ENCODE data around the gene SDK1. TPM values are rescaled to one million over a fixed set of nuclear protein-coding genes. Genes with fewer than 3 reads are reported as not detected.

SDK1 gene
- total RNA-seq, 1 donor, result 0.27 TPM

DNA sequence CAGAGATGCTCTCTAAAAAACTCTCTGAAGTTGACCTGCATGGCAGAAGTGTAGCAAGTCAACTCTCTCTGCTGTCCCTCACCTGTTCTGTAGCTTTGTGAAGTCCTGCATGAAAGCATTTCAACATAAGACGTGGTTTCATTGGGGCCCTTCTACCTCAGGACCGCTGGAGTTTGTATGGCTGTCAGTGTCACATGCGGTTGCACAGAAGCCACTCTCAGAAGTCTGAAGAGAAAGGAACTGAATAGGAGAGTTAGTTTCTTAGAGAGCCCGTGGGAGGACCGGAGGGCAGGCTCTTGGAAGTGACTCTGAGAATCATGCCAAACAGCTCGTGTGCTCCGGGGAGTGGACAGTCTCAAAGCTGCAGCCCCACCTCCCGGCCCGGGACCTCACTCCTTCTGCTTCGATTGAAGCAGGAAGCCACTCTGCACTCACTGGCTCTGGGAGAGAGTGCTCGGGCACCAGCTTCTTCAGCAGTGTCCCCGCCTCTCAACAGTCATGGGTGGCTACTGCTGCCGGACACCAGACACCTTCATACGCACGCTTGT, 486.7 kb downstream of the SDK1 start:
- DNase-seq (ENCODE audit: low read depth), result no peak
- TF ChIP-seq, protein P1, sequence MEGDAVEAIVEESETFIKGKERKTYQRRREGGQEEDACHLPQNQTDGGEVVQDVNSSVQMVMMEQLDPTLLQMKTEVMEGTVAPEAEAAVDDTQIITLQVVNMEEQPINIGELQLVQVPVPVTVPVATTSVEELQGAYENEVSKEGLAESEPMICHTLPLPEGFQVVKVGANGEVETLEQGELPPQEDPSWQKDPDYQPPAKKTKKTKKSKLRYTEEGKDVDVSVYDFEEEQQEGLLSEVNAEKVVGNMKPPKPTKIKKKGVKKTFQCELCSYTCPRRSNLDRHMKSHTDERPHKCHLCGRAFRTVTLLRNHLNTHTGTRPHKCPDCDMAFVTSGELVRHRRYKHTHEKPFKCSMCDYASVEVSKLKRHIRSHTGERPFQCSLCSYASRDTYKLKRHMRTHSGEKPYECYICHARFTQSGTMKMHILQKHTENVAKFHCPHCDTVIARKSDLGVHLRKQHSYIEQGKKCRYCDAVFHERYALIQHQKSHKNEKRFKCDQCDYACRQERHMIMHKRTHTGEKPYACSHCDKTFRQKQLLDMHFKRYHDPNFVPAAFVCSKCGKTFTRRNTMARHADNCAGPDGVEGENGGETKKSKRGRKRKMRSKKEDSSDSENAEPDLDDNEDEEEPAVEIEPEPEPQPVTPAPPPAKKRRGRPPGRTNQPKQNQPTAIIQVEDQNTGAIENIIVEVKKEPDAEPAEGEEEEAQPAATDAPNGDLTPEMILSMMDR (IDR thresholded peaks at IDR 0.05; ENCODE audit: insufficient read depth, low read length), result no peak
- no peak overlapping the region for H3K4me3 ChIP-seq (ENCODE audit: low read depth, low read length)

GRCh38 chr7:3790803-3791202, 489.8 kb downstream of the SDK1 start:
- DNase-seq (ENCODE audit: low read depth), result no peak
- H3K4me3 ChIP-seq (ENCODE audit: low read depth, low read length), result no peak overlapping the region
- TF ChIP-seq, protein P1 (IDR thresholded peaks at IDR 0.05; ENCODE audit: insufficient read depth, low read length), result no peak

- H3K4me3 ChIP-seq (ENCODE audit: low read depth, low read length), result no peak overlapping the region
- no peak for DNase-seq (ENCODE audit: low read depth)
- TF ChIP-seq, protein P1 (IDR thresholded peaks at IDR 0.05; ENCODE audit: insufficient read depth, low read length), result no peak
These were observed 490.3 kb downstream of the SDK1 start for GRCh38 chr7:3791327-3791726.

DNA sequence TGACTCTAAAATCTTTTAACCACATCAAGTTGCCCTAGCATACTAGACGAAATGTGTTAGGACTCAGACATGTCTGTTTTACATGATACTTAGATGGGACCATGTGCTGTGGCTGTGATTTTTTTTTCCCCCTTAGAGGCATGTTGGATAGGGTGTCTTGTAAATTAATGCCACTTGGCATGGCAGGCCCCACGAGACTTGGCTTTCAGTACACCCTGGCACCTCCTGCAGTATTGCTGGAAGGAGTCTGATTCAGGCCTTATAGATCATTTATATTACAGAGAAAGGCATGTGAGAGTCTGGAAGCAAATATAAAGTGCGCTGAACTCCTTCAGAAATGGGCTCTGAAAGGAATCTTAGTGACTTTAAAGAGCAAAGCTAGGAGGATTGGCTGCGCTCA, 494.1 kb downstream of the SDK1 start:
- TF ChIP-seq, protein P1 (IDR thresholded peaks at IDR 0.05; ENCODE audit: insufficient read depth, low read length), result no peak
- DNase-seq (ENCODE audit: low read depth), result no peak
- H3K4me3 ChIP-seq (ENCODE audit: low read depth, low read length), result no peak overlapping the region

DNA sequence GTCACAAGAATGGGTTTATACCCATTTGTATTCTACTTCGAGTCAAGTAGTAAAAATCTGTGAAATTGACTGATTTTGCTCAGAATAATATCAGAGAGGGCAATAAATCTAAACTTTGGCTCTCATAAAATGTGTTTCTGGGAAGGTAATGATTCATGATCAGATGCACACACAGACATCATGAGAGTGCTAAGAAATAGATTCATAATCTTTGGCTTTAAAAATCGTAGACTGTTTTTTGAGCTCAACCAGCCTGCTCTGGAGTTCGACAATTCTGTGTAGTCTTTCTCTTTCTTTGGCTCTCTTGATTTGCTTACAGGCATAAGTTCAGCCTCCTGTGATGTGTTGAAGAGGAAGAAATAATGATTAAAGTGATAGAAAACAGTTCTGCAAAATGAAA, 494.7 kb downstream of the SDK1 start:
- DNase-seq (ENCODE audit: low read depth), result no peak
- TF ChIP-seq, protein P1 (IDR thresholded peaks at IDR 0.05; ENCODE audit: insufficient read depth, low read length), result no peak
- no peak overlapping the region for H3K4me3 ChIP-seq (ENCODE audit: low read depth, low read length)

- DNase-seq (ENCODE audit: low read depth), result no peak
- TF ChIP-seq, protein P1 (IDR thresholded peaks at IDR 0.05; ENCODE audit: insufficient read depth, low read length), result no peak
- H3K4me3 ChIP-seq (ENCODE audit: low read depth, low read length), result no peak overlapping the region
These were observed 504.1 kb downstream of the SDK1 start for GRCh38 chr7:3805151-3805550.

- TF ChIP-seq, protein P1 (IDR thresholded peaks at IDR 0.05; ENCODE audit: insufficient read depth, low read length), result no peak
- DNase-seq (ENCODE audit: low read depth), result no peak
- no peak overlapping the region for H3K4me3 ChIP-seq (ENCODE audit: low read depth, low read length)
These were observed 505.5 kb downstream of the SDK1 start for GRCh38 chr7:3806516-3806915.

Data from fibroblast of the aortic adventitia (primary cell).